Tibial nerve (tissue), 4 donors: ENCODE measurements around the gene PIEZO2.

ENCODE experiments used
- EP300 ChIP-seq, 2 donors: sonication (generic); formaldehyde crosslinking; IDR thresholded peaks; one replicate each; pipeline ENCODE4 v1.6.1; 2017; ENCODE audit warnings: antibody characterized with exemption in 2 of 2, mild to moderate bottlenecking in 1 of 2
- TF ChIP-seq, protein P1 (sequence below), 5 experiments: fragments of 200-600 bp in 3 of 5; fragments of 450-650 bp in 2 of 5; sonication (generic) in 3 of 5; IDR thresholded peaks; one replicate each; pipeline ENCODE4 v1.5.1; 2016 to 2019; ENCODE audit warnings: antibody characterized with exemption in 5 of 5, mild to moderate bottlenecking in 3 of 5, moderate library complexity in 2 of 5

DNA sequence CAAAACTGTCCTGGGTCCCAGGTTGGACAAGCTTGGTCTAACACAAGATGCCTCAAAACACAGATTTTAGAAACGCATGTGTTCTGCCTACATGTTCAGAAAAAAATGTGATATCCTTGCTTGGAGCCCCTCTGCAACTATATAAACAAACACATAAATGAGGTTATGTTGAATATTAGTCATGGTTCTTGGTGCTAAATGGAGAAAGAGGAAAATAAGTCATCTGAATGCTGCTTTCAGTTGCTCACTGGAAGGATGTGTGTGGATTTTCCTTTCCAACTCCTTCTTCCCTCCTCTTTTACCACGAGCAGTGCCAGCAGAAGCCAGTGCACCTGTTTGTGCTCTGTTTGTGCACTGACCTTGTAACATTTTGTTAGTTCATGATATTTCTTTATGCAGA, 85.3 kb downstream of the PIEZO2 start:
- TF ChIP-seq, protein P1, sequence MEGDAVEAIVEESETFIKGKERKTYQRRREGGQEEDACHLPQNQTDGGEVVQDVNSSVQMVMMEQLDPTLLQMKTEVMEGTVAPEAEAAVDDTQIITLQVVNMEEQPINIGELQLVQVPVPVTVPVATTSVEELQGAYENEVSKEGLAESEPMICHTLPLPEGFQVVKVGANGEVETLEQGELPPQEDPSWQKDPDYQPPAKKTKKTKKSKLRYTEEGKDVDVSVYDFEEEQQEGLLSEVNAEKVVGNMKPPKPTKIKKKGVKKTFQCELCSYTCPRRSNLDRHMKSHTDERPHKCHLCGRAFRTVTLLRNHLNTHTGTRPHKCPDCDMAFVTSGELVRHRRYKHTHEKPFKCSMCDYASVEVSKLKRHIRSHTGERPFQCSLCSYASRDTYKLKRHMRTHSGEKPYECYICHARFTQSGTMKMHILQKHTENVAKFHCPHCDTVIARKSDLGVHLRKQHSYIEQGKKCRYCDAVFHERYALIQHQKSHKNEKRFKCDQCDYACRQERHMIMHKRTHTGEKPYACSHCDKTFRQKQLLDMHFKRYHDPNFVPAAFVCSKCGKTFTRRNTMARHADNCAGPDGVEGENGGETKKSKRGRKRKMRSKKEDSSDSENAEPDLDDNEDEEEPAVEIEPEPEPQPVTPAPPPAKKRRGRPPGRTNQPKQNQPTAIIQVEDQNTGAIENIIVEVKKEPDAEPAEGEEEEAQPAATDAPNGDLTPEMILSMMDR (IDR thresholded peaks at IDR 0.05), result no peak
- TF ChIP-seq EP300 (IDR thresholded peaks at IDR 0.05), result no peak
